H1 (cell line): ENCODE measurements around the gene PIGK.

ENCODE experiments used
- CTCF ChIP-seq, 3 experiments: IDR thresholded peaks; 1 replicate in 2 of 3; 2 replicates in 1 of 3; pipeline versions ENCODE4 v1.5.1 to v1.6.1; 2011; ENCODE audit warnings: low read length in 3 of 3, mild to moderate bottlenecking in 3 of 3, inconsistent platforms in 2 of 3, low read depth in 1 of 3, moderate library complexity in 1 of 3; ENCODE audit not compliant: insufficient read depth in 1 of 3; ENCODE audit errors: control extremely low read depth in 1 of 3
- E2F6 ChIP-seq: IDR thresholded peaks from 2 replicates; pipeline ENCODE4 v1.6.1; 2012; ENCODE audit warnings: inconsistent platforms
- EZH2 ChIP-seq: fragments of 200-600 bp; sonication (generic); IDR thresholded peaks from 2 replicates; pipeline ENCODE4 v1.7.1; 2012; ENCODE audit warnings: low read depth, mild to moderate bottlenecking, moderate library complexity, low read length, inconsistent platforms; ENCODE audit not compliant: severe bottlenecking
- JUN ChIP-seq: IDR thresholded peaks from 2 replicates; pipeline ENCODE4 v1.6.1; 2011; ENCODE audit warnings: low read depth, mild to moderate bottlenecking, improper control_type of control experiment, low read length
- JUND ChIP-seq: IDR thresholded peaks from 2 replicates; pipeline ENCODE4 v1.6.1; 2011; ENCODE audit warnings: mild to moderate bottlenecking, improper control_type of control experiment, low read length
- MAX ChIP-seq: IDR thresholded peaks from 2 replicates; pipeline ENCODE4 v1.6.1; 2012; ENCODE audit warnings: inconsistent platforms
- NRF1 ChIP-seq: IDR thresholded peaks from 2 replicates; pipeline ENCODE4 v1.6.1; 2011; ENCODE audit warnings: mild to moderate bottlenecking, low read depth, low read length, improper control_type of control experiment
- POLR2A ChIP-seq, 2 experiments: IDR thresholded peaks; 1 replicate in 1 of 2; 2 replicates in 1 of 2; pipeline ENCODE4 v1.6.1; 2011; ENCODE audit warnings: low read depth in 2 of 2, low read length in 2 of 2, mild to moderate bottlenecking in 2 of 2; ENCODE audit errors: control extremely low read depth in 1 of 2
- POLR2AphosphoS5 ChIP-seq: IDR thresholded peaks from 2 replicates; pipeline ENCODE4 v1.6.1; 2011; ENCODE audit warnings: low read depth, low read length
- SP1 ChIP-seq: IDR thresholded peaks from 2 replicates; pipeline ENCODE4 v1.6.1; 2011; ENCODE audit warnings: low read depth, low read length
- TAF1 ChIP-seq: IDR thresholded peaks from 2 replicates; pipeline ENCODE4 v1.6.1; 2011; ENCODE audit warnings: mild to moderate bottlenecking, low read depth, low read length
- USF2 ChIP-seq: IDR thresholded peaks from 2 replicates; pipeline ENCODE4 v1.6.1; 2011; ENCODE audit warnings: low read length, improper control_type of control experiment

- no peak for TF ChIP-seq CTCF (IDR thresholded peaks at IDR 0.05; ENCODE audit: control extremely low read depth in 1 of 3, insufficient read depth in 1 of 3, low read depth in 1 of 3, low read length in 3 of 3)
- no peak for TF ChIP-seq E2F6
- no peak for TF ChIP-seq MAX
- TF ChIP-seq POLR2AphosphoS5 = no peak
- no peak for TF ChIP-seq EZH2
- no peak for TF ChIP-seq POLR2A (IDR thresholded peaks at IDR 0.05; ENCODE audit: control extremely low read depth in 1 of 2, low read depth in 2 of 2, low read length in 2 of 2)
- no peak for TF ChIP-seq SP1
- no peak for TF ChIP-seq USF2
- TF ChIP-seq NRF1 = no peak
- no peak for TF ChIP-seq TAF1
- no peak for TF ChIP-seq JUN
- TF ChIP-seq JUND = no peak
Observed at GRCh38 chr1:77263708-77264107, 44.5 kb upstream of the PIGK start.
